ENCODE data around the gene PDE5A.

DNA sequence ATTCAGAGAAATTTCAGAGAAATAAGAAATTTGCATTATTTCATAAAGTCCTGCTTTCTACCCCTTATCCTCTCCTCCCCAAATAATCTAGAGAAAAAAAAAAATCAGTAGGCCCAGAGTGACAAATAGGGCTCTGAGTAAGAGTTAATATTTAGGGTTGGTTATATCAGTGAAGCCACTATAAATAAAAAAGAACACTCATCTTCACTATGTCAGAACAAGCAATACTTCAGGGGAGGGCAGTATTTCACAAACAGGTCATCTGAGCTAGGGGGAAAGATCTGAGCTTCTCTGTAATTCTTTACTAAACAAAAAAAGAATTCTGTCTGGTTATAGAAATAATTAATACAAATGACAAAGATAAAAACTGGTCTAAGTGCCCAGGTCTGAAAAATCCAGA is 39.4 kb downstream of the PDE5A start:
- TF ChIP-seq, protein P1, sequence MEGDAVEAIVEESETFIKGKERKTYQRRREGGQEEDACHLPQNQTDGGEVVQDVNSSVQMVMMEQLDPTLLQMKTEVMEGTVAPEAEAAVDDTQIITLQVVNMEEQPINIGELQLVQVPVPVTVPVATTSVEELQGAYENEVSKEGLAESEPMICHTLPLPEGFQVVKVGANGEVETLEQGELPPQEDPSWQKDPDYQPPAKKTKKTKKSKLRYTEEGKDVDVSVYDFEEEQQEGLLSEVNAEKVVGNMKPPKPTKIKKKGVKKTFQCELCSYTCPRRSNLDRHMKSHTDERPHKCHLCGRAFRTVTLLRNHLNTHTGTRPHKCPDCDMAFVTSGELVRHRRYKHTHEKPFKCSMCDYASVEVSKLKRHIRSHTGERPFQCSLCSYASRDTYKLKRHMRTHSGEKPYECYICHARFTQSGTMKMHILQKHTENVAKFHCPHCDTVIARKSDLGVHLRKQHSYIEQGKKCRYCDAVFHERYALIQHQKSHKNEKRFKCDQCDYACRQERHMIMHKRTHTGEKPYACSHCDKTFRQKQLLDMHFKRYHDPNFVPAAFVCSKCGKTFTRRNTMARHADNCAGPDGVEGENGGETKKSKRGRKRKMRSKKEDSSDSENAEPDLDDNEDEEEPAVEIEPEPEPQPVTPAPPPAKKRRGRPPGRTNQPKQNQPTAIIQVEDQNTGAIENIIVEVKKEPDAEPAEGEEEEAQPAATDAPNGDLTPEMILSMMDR (optimal IDR thresholded peaks at IDR 0.05 in 1 of 3, IDR thresholded peaks at IDR 0.05 in 1 of 3, conservative IDR thresholded peaks at IDR 0.05 in 1 of 3; ENCODE audit: extremely low read depth in 1 of 3, insufficient read depth in 2 of 3, low read length in 3 of 3): no peak
- TF ChIP-seq EZH2 (IDR thresholded peaks at IDR 0.05; ENCODE audit: low read length): no peak

Measured in keratinocyte (primary cell).